Measurements from ENCODE around the gene MIOS.
A peak's percentile ranks its signal among the peaks of the same experiment; 100 is the strongest.
"Not testable (repeated sequence)": the region's sequence is repeated elsewhere in the genome, so short reads cannot be mapped to it uniquely, and the experiment has no call there.

The MIOS gene

GRCh38 chr7:7554649-7555575 is 11.8 kb upstream of the MIOS start:
- DNase-seq: no peak

- DNase-seq: no peak
These were observed 9.8 kb upstream of the MIOS start for GRCh38 chr7:7556852-7557251.

DNA sequence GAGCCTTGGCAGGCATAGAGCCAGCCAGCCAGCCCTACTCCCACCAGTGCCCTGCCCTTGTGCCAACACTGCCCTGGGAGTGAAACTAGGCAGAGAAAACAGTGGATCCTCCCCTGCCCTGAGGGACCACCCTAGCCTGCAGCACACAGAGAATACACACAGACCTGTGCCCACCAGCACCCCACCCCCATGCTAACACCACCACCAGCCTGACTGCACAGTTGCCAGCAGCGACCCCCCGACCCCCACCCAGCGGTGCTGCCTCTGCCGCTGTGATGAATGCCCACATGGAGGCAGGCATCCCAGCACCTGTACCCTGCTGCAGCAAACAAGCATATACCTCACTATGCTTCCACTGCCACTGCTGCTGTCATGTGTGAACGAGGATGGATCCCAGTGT is 9.4 kb upstream of the MIOS start:
- no peak for DNase-seq

- DNase-seq: not testable (repeated sequence)
These were observed 5.1 kb upstream of the MIOS start for GRCh38 chr7:7561591-7561990.

DNA sequence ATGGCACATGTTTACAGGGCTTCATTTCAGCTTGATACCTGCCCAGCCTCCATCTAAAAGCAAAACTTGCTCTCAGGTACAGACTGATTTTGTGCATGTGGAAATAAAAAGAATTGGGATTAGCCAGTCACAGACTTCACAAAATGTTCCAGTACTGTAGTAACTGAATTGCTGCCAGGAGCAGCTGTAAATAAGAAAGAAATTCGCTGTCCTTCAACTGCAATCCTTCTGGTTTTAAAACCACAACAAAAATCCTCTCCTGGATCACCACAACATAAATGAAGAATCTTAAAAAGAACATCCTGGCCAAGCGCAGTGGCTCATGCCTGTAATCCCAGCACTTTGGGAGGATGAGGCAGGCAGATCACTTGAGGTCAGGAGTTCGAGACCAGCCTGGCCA is 3.9 kb upstream of the MIOS start:
- no peak for DNase-seq

DNA sequence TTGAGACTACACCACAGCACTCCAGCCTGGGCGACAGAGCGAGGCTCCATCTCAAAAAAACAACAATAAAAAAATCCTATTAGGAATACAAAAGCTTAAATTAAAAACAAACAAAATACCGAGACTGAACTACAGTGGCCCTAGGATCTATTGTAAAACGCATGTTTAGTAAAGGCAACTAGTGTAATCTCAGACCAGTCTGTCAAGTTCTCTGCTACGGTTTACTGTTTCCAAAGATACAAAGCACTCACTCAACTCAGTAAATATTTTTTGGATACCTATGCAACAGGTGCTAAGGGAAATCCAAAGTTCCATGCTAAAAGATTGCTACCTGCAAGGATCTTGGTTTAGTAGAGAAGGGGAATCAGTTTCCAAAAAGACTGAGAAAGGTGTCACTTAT is 3.4 kb upstream of the MIOS start:
- no peak for DNase-seq

DNA sequence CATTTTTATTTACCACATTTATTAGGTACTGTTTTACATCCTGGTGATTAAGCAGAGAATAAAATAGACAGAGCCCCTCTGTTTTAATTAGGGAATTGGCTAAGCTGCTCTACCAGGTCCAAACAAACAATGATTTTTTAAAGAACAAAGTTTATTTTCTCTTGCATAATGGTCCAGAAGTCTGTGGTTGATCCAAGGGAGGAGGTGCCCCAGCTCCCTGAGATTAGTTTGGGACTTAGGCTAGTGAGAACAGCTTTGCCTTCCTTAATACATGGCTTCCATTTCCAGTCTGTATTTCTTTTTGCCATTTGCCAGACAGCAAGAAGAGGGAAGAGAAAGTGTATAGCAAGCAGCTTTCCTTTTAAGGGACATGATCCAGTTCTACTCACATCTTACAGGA is 2.9 kb upstream of the MIOS start:
- no peak for DNase-seq

DNA sequence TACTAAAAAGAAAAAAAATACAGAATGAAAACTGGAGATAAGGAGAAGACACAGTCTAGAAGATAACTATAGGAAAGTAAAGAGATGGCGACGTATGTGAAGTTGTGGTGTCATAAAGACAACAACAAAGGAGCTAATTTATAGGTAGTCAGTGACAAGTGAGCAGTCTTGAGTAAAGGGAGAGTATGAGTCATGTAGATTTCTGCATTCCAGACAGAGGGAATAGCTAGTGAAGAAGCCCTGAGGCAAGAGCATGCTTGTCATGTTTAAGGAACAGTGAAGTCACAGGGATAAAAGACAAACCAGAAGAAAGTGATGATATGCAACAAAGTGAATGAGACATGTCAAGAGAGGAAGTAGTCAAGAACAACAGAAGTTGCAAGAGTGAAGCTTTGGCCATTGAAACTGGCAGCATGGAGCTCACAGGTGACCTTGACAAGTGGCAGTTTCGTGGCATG is 2.3 kb upstream of the MIOS start:
- DNase-seq: peak; percentile 83

GRCh38 chr7:7565018-7565680 is 1.5 kb upstream of the MIOS start:
- DNase-seq: peak; percentile 14

GRCh38 chr7:7565746-7566650 is 686 bp upstream of the MIOS start:
- DNase-seq: no peak

GRCh38 chr7:7567898-7568531 is 1.3 kb downstream of the MIOS start:
- DNase-seq: no peak

DNA sequence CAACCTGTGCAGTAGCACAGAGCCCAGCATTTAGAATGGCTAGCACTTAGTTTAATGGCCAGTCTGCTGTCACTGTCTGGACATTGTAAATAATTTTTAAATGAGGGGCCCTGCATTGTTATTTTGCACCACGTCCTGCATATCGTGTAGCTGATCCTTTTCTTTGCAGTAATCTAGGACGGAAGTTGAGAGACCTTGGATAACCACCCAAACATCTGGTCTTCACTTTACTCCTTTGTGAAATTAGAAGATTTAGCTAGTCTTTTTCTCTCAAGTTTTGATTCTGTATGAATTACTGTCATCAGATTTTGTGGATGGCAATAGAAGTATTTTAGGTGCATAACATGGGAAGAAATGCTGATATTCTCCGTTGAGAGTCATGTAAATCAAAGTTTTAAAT is 1.9 kb downstream of the MIOS start:
- DNase-seq: no peak

GRCh38 chr7:7569081-7569527 is 2.4 kb downstream of the MIOS start:
- DNase-seq: peak; percentile 77

DNA sequence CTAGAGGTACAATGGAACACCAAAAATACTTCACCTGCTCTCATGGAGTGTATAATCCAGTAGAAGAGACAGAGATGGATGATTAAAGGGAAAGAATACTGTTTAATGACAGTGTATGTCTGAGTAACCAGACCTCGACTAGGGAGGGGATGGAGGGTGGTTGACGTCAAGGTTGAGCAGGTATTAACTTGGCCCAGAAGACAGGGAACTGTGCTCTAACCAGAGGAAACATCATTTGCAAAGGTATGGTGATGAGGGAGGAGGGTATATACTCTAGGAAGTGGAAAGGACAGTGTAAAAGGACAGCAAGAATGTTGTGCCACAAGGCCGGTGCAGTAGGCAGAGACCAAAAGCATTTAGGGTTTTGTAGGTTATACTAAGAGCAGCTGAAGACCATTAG is 2.9 kb downstream of the MIOS start:
- DNase-seq: no peak

- DNase-seq: no peak
These were observed 3.9 kb downstream of the MIOS start for GRCh38 chr7:7570584-7570983.

- DNase-seq: no peak
These were observed 7.0 kb downstream of the MIOS start for GRCh38 chr7:7573701-7574100.

GRCh38 chr7:7576344-7576743 is 9.7 kb downstream of the MIOS start:
- DNase-seq: no peak

- peak; percentile 54 for DNase-seq
These were observed 11.2 kb downstream of the MIOS start for GRCh38 chr7:7577888-7578287.

DNA sequence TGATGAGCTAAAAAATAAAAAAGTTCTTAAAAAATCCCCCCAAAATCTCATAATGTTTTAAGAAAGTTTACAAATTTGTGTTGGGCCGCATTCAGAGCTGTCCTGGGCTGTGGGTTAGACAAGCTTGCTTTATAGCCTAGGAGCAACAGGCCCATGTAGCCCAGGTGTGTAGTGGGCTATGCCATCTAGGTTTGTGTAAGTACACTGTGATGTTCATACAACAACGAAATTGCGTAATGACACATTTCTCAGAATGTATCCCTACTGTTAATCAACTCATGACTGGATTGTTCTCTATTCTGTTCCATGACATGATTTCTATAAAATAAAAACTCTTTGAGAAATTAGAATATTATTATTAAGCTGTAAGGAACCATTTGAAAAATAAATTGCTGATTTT is 13.0 kb downstream of the MIOS start:
- no peak for DNase-seq

- no peak for DNase-seq
These were observed 15.0 kb downstream of the MIOS start for GRCh38 chr7:7581531-7582179.

DNA sequence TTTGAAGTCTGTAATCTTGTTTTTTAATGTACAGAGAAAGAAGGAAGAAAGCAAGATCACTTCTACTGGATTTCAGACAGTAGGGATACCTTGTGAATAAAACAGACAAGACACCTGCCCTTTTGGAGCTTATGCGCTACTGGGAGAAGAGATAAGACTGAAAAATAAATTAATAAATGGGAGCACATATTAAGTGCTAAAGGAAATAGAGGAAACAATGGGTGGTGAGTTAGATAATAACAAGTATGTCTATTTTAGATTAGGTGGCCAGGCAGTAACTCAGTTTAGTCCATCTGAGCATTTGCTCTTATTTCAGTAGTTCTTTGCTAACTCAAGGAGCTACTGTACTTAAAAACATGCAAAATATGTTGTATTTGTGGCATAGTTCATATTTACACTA is 15.9 kb downstream of the MIOS start:
- DNase-seq: no peak

GRCh38 chr7:7583731-7584130 is 17.0 kb downstream of the MIOS start:
- DNase-seq: no peak

Data from inflammatory macrophage treated with lipopolysaccharide for 4 hours (primary cell).